Pancreas (tissue), 10 donors: Measurements from ENCODE around the gene NR2F1-AS1. TPM values are rescaled to one million over a fixed set of nuclear protein-coding genes. Genes with fewer than 3 reads are reported as not detected.
A peak's percentile ranks its signal among the peaks of the same experiment; 100 is the strongest.

Source experiments
- ATAC-seq, 4 donors: fragments of 200-7000 bp; cut with Tn5 transposase; one replicate each; pipeline versions ENCODE4 v1.8.0 to v1.9.1; 2020; ENCODE audit warnings: mild to moderate bottlenecking in 4 of 4, moderate library complexity in 4 of 4
- DNase-seq, 6 donors: peaks; one replicate each; pipeline ENCODE4 v3.0.0-alpha.2; 2020
- FAIRE-seq: peaks from 2 replicates; lab custom pipeline; 2012; peaks lifted over from hg19 to GRCh38; lab: Jason Lieb, UNC
- H3K27ac ChIP-seq, 4 donors: fragments of 200-600 bp; sonication (generic); 1 replicate in 3 of 4; 2 replicates in 1 of 4; pipeline versions ENCODE4 v1.5.0 to v1.8.0; 2020
- H3K27me3 ChIP-seq, 4 donors: fragments of 200-600 bp; one replicate each; pipeline ENCODE4 v1.8.0; 2021
- H3K36me3 ChIP-seq, 3 donors: fragments of 200-600 bp; sonication (generic) in 1 of 3; one replicate each; pipeline versions ENCODE4 v1.5.0 to v1.8.0; 2020 to 2021
- H3K4me1 ChIP-seq, 3 donors: fragments of 200-600 bp; one replicate each; pipeline ENCODE4 v1.8.0; 2021
- H3K4me3 ChIP-seq, 4 donors: fragments of 200-600 bp; sonication (generic) in 2 of 4; one replicate each; pipeline versions ENCODE4 v1.5.0 to v1.8.0; 2020 to 2021
- H3K9me3 ChIP-seq, 4 donors: fragments of 200-600 bp; one replicate each; pipeline ENCODE4 v1.8.0; 2021
- CTCF ChIP-seq, 4 donors: fragments of 200-600 bp; sonication (generic) in 3 of 4; IDR thresholded peaks; one replicate each; pipeline versions ENCODE4 v1.5.0 to v1.8.0; 2021; ENCODE audit warnings: antibody characterized with exemption in 4 of 4
- WGBS, 2 donors: extraction: QIAGEN DNeasy Blood & Tissue Kit; methylation state at CpG; one replicate each; pipeline ENCODE4 v1.1.7; 2013; 5-methylcytosine and 5-hydroxymethylcytosine counted together
- intact Hi-C, 3 donors: fragments of 100-400 bp; cut with DNase I; formaldehyde crosslinking; loops; one replicate each; pipeline versions ENCODE4 v1.11.1 to v1.14.2; 2022
- polyA plus RNA-seq, 2 donors: library from polyadenylated mRNA; stranded (reverse); fragments of 200-250 nt; gene quantifications; one replicate each; pipeline ENCODE4 v1.2.3, GENCODE V29; 2013
- total RNA-seq, 6 donors: library from RNA; stranded (reverse); fragmentation: NEBNext Ultra II Directional in 4 of 6; extraction: Animal tissue kit (Norgen Biotek cat#: 25700) in 4 of 6; gene quantifications; one replicate each; pipeline versions ENCODE4 v1.2.1 to v1.2.4, GENCODE V29; 2021 to 2023
- donor health status: healthy with polysubstance abuse.
- donor health status: DM: no; HTN: no; CAD: no; lungs with moderate emphysema.
- donor health status: DM: no; HTN: no; CAD: no.
- donor health status: control.
- donor health status: control.
- donor health status: Bipolar disorder and iron deficiency.
- donor health status: DM: yes; HTN: yes; CAD: no.
- donor health status: DM: no; HTN: no; CAD: no.
- donor health status: DM: no; HTN: no; CAD: no.
- donor health status: DM: yes; HTN: yes; CAD: no.

The NR2F1-AS1 gene
- total and polyA plus RNA-seq, 8 donors, result 0.65 to 4.4 (median 2.1) TPM

- H3K4me3 ChIP-seq, result peak overlapping the region; percentile 44 to 75 (median 54)
- intact Hi-C loops, result no loop called here
- DNase-seq (peak; percentile 51 to 85 (median 66)), ATAC-seq (peak; percentile 86 to 93 (median 90)), FAIRE-seq (no peak)
- 0 to 1% methylated on average over 62 to 75 of the region's 75 CpGs for WGBS, 2 donors
- no peaks in the 10 kb centered on the region for H3K9me3 ChIP-seq
- no peaks in the 10 kb centered on the region for H3K36me3 ChIP-seq
- H3K4me1 ChIP-seq, result peaks cover 0 to 3% (median 0%) of the 10 kb centered on the region in 3 donors
- TF ChIP-seq CTCF (IDR thresholded peaks at IDR 0.05), result no peak
- H3K27me3 ChIP-seq, result peaks cover 0 to under 1% (median 0%) of the 10 kb centered on the region in 4 donors
- peak overlapping the region in 3 of 4 donors; percentile 56 to 72 (median 68) for H3K27ac ChIP-seq
Observed at GRCh38 chr5:93620487-93621326, 39.7 kb upstream of the NR2F1-AS1 start.

GRCh38 chr5:93616538-93617174 is 35.6 kb upstream of the NR2F1-AS1 start:
- no peak for ATAC-seq
- intact Hi-C loops, result no loop called here
- no peak for DNase-seq
- Histone ChIP-seq H3K27me3 (peaks cover 4 to 29% (median 16%) of the 10 kb centered on the region in 4 donors), H3K4me3 (no peak overlapping the region), H3K4me1 (peaks cover 0 to 8% (median 0%) of the 10 kb centered on the region in 3 donors), H3K9me3 (no peaks in the 10 kb centered on the region), H3K36me3 (no peaks in the 10 kb centered on the region), H3K27ac (no peak overlapping the region)
- TF ChIP-seq CTCF (IDR thresholded peaks at IDR 0.05), result no peak
- no peak for FAIRE-seq
- WGBS, 2 donors, result 88 to 93% methylated on average over 9 of the region's 9 CpGs

- no peak for DNase-seq
- H3K9me3 ChIP-seq, result no peaks in the 10 kb centered on the region
- no peak overlapping the region for H3K27ac ChIP-seq
- intact Hi-C loops, result no loop called here
- peaks cover 0 to 9% (median 0%) of the 10 kb centered on the region in 3 donors for H3K4me1 ChIP-seq
- ATAC-seq, result no peak
- H3K36me3 ChIP-seq, result no peaks in the 10 kb centered on the region
- H3K4me3 ChIP-seq, result no peak overlapping the region
- no peak for FAIRE-seq
- H3K27me3 ChIP-seq, result peaks cover 8 to 51% (median 34%) of the 10 kb centered on the region in 4 donors
- no peak for TF ChIP-seq CTCF (IDR thresholded peaks at IDR 0.05)
Observed at GRCh38 chr5:93612855-93613243, 31.8 kb upstream of the NR2F1-AS1 start.

- peaks cover 8 to 56% (median 34%) of the 10 kb centered on the region in 4 donors for H3K27me3 ChIP-seq
- no peaks in the 10 kb centered on the region for H3K36me3 ChIP-seq
- no peak for FAIRE-seq
- no peak overlapping the region for H3K27ac ChIP-seq
- 6 to 7% methylated on average over 35 to 41 of the region's 43 CpGs for WGBS, 2 donors
- peaks cover 0 to 10% (median 0%) of the 10 kb centered on the region in 3 donors for H3K4me1 ChIP-seq
- ATAC-seq, result peak; percentile 38 to 84 (median 77)
- intact Hi-C loops, result no loop called here
- DNase-seq, result peak in 3 of 6 donors; percentile 25 to 72 (median 69)
- no peak for TF ChIP-seq CTCF (IDR thresholded peaks at IDR 0.05)
- no peak overlapping the region for H3K4me3 ChIP-seq
- no peaks in the 10 kb centered on the region for H3K9me3 ChIP-seq
Observed at GRCh38 chr5:93611976-93612854, 31.2 kb upstream of the NR2F1-AS1 start.
